CD1c-positive myeloid dendritic cell (primary cell): ENCODE results near the gene FAM237B.

Experiments used
- DNase-seq: peaks from one replicate; pipeline ENCODE4 v3.0.0-alpha.2; 2016; ENCODE audit errors: extremely low spot score

Gene FAM237B

DNA sequence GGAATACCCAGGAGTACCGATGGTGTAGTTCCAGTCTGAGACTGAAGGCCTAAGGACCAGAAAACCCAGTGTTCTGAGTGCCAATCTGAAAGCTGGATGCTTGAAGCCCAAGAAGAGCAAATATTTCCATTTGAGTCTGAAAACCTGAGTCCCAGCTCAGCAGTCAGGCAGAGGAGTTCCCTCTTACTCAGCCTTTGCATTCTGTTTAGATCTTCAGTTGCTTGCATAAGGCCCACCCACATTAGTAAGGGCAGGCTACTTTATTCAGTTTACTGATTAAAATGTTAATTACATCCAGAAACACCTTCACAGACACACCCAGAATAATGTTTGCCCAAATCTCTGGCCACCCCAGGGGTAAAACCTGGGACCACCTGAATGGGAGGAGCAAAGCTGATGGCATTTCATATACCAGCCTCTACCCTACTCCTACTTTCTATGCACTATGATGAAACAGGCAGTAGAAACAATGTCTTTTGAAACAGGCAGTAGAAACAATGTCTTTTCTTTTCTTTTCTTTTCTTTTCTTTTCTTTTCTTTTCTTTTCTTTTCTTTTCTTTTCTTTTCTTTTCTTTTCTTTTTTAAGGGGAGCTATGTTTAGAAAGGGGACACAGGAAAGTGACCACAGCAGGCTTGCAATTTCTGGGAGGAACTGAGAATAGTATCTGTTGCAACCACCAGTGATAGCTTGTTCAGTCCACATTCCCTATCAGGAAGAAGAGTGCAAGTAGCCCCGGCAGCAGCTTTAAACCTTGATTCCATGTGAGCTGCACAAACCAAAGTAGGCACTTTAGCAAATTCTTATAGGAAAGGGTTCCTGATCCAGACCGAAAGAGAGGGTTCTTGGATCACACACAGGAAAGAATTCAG is 30.6 kb downstream of the FAM237B start:
- peak; percentile 21 for DNase-seq

DNA sequence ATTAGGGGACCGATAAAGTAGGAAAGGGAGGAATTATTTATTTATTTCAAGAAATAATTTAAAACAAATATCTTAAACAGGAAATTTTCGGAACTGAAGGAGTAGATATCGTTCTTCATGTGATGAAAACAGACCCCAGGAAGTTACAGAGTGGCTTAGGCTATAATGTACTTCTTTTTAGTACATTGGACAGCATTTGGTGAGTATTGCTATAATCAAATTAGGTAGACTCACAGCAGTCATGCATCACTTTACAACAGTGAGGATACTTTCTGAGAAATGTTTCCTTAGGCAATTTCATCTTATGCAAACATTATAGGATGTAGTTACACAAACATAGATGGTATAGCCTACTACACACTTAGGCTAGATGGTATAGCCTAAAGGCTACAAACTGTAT is 33.0 kb downstream of the FAM237B start:
- no peak for DNase-seq

DNA sequence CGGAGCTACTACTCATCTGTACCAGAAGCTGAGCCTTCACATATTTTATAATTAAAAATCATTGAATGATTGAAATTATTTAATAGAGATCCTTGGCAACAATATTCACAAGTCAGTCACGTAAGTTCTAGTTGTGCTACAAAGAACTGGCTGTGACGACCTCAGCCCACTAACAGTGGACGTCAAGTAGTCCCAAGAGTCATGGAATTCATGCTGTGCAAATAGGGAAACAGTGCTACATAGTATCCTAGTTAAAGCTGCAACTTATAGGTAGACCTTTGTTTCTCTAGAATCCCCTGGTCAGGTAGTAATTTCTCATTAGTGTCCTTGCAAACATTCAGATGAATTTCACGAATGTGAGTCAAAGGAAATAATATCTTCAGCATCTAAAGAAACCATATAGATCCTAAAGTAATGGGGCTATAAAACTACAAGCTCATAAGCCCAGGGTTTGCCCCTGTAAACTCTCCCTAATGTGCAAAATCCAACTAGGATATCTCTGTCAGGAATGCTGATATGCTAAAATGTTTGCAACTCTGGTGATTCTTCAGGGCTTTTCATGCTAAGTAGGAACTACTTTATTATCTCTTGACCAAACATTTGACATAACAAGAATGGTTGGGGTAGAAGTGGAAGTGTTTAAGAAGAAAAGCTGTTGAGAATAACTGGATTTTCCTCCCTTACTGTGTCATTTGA is 44.9 kb downstream of the FAM237B start:
- DNase-seq = no peak

DNA sequence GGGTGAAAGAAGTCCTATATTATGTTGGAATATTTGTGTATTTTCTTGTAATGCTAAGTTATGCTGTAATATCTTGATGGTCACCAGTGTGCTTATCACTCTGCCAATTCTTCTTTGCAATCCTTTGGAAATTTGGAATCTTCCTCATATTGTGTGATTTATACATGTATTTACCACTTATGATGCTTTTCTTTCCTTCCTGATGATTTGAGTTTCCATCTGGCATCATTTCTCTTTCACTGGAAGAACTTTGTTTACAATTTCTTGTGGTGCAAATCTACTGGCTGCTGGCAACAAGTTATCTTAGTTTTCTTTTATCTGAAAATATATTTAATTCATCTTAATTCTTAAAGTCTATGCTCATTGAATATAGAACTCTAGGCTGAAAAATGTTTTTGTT is 46.9 kb downstream of the FAM237B start:
- DNase-seq = no peak

DNA sequence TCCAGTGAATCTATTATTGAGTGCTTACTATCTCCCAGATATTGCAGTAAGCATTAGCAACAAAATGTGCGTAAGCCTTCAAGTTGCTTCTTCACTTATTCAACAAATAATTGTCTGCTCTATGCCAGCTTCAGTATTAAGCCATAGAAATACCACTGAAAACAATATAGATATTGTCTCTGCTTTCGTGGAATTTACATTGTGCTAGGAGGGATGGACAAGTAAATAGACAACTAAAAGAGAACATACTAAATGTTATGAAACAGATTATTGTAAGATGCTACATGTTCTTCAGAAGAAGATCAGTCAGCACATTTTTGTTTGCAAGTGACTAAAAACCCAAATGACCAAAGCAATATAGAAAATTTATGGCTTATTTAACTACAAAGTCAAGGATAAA is 48.9 kb downstream of the FAM237B start:
- no peak for DNase-seq

DNA sequence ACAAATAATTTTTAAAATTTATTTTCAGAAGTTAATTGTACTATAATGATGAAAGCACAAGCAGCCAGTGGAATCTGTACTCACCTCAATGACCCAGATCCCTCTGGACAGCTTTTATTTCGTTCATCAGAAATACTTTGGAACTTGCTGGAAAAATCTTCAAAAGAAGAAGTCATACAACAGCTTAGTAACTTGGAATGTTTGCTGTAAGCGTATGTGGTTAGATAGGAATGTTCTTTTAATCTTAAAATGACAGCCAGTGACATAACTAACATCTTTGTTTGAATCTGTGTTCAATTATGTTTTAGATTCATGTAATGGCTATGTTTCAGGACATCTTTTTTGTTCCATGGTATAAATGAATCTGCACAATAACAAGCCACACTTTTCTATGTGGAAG is 49.4 kb downstream of the FAM237B start:
- DNase-seq = no peak

DNA sequence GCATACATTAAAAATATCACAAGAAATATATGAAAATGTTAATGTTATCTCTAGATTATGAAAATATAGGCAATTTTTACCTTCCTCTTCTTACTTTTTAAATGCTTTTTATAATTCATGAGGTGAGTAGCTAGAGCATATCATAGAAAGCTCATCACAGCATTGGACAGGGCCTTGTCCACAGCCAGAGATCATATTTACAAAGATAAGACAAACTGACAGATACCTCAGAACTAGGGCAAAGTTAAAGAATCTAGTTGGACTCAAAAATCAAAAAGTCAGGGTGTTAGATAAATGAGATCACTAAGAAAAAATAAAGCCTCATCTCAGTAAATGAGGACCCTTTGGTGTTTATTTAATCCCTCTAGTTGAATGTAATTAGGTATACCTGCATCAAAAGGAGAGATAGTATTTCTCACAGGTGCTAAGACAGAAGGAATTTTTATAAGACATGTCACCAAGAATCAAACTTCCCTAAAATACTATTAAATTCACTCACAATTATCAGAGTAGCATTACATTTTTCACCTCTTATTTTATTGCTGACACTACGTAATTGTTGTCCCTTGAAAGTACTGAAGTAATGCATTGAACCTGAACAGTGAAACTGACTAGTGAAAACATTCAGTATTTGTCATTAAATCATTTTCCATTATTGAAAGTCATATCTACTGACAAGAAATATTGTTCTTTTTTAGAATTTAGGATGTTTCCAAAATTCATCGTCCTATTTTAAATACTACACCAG is 50.5 kb downstream of the FAM237B start:
- DNase-seq = no peak

DNA sequence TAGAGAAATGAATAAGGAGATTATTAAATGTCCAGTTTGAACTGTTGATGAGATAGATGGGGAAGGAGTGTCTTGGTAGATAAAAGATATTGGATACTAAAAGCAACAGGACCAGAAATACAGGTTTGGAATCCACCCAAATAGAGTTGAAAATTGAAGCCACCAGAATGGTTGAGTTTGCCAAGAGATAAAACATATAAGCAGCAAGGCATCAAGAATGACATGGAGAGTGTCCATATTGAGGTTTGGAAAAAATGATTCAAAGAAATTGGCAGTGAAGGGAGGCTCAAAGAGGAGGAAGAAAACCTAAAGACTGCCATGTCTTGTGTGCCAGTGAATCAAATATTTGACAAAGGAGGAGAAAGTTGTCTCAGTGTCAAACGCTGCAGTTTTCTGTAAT is 51.9 kb downstream of the FAM237B start:
- DNase-seq = no peak

DNA sequence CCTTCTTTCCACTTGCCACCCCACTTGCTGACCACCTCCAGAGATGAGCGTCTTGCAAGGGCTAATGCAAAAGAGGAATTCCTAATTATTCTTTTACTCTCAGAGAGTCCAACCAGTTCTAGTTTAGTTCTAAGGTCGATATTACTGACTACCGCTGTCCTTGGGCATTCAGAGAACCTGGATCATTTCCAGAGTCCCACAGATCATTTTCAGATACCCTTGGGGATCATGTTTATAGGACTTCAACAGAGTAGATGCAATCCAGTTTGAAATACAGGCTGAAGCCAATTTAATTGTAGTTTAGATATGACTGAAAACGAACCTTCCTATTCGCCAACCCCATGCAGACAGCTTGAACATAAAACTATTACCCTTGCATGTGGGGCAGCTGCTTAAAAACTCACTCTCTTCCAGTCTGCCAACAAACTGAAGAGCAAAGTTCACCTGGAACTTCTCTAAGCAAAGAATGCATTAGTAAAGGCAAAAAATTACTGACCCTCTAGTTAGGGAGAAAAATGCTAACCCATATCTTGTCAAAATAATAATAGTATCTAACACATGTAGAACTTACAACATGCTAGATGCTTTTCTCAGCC is 53.7 kb downstream of the FAM237B start:
- DNase-seq = no peak

DNA sequence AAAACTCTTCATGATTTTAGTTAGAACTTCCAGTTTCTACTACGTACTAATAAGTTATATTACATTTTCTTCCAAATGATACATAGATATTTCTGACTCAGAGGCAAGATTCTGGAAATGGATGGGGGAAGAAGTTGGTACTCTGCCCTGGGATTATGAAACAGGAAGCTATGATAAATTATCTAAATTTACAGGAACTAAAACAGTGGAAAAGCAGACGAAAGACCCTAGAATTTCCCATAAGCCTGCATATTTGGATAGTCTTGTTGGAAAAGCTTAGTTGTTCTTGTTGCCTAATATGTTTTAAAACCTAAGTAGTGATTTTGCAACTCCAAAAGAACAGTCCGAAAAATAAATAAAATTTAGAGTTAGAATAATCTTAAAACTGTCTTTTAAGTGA is 54.3 kb downstream of the FAM237B start:
- DNase-seq = no peak
